ENCODE results near the gene SHANK1.
A peak's percentile ranks its signal among the peaks of the same experiment; 100 is the strongest.

SHANK1 gene

GRCh38 chr19:50679177-50680125 lies 40.2 kb downstream of the SHANK1 start:
- H3K4me1 ChIP-seq (ENCODE audit: control insufficient read depth, insufficient read depth, low read length), result no peaks in the 10 kb centered on the region
- no peaks in the 10 kb centered on the region for H3K9me3 ChIP-seq (ENCODE audit: control insufficient read depth, insufficient read depth, low read depth, low read length)
- no peak overlapping the region for H3K4me3 ChIP-seq (ENCODE audit: low read depth, low read length)
- CTCF ChIA-PET, result interaction anchor here (0.5 kb wide), 1 partner anchor 522 kb away, joined by 4 read pairs; no protein-coding TSS in a partner anchor
- no peak overlapping the region for H3K27ac ChIP-seq (ENCODE audit: extremely low read depth, low read depth, low read length)
- H3K36me3 ChIP-seq (ENCODE audit: control insufficient read depth in 2 of 2, insufficient read depth in 1 of 2, low read length in 2 of 2), result no peaks in the 10 kb centered on the region; a peak in 1 of 3 replicates
- POLR2A ChIA-PET, result interaction anchor here (1.5 kb wide), 1 partner anchor 114 kb away, joined by 7 read pairs; no protein-coding TSS in a partner anchor
- TF ChIP-seq, protein P1, sequence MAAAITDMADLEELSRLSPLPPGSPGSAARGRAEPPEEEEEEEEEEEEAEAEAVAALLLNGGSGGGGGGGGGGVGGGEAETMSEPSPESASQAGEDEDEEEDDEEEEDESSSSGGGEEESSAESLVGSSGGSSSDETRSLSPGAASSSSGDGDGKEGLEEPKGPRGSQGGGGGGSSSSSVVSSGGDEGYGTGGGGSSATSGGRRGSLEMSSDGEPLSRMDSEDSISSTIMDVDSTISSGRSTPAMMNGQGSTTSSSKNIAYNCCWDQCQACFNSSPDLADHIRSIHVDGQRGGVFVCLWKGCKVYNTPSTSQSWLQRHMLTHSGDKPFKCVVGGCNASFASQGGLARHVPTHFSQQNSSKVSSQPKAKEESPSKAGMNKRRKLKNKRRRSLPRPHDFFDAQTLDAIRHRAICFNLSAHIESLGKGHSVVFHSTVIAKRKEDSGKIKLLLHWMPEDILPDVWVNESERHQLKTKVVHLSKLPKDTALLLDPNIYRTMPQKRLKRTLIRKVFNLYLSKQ (tag by site-specific recombination; IDR thresholded peaks at IDR 0.05; ENCODE audit: borderline replicate concordance), result no peak
- TF ChIP-seq GFI1B (tag by site-specific recombination; IDR thresholded peaks at IDR 0.05), result no peak
- TF ChIP-seq ZNF837 (tag by site-specific recombination; IDR thresholded peaks at IDR 0.05), result no peak
- no peak for TF ChIP-seq HOXA7 (CRISPR knock-in tag; IDR thresholded peaks at IDR 0.05; ENCODE audit: borderline replicate concordance)
- no peak for TF ChIP-seq HOXD13 (CRISPR knock-in tag; IDR thresholded peaks at IDR 0.05; ENCODE audit: borderline replicate concordance)
- no peak for TF ChIP-seq PBX3 (CRISPR knock-in tag; IDR thresholded peaks at IDR 0.05)
- TF ChIP-seq, protein P2, sequence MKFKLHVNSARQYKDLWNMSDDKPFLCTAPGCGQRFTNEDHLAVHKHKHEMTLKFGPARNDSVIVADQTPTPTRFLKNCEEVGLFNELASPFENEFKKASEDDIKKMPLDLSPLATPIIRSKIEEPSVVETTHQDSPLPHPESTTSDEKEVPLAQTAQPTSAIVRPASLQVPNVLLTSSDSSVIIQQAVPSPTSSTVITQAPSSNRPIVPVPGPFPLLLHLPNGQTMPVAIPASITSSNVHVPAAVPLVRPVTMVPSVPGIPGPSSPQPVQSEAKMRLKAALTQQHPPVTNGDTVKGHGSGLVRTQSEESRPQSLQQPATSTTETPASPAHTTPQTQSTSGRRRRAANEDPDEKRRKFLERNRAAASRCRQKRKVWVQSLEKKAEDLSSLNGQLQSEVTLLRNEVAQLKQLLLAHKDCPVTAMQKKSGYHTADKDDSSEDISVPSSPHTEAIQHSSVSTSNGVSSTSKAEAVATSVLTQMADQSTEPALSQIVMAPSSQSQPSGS (tag by site-specific recombination; IDR thresholded peaks at IDR 0.05; ENCODE audit: low read depth), result peak; percentile 99
- no peak for TF ChIP-seq MEIS1 (CRISPR knock-in tag; IDR thresholded peaks at IDR 0.05; ENCODE audit: borderline replicate concordance)
- TF ChIP-seq ZNF404 (tag by site-specific recombination; IDR thresholded peaks at IDR 0.05), result no peak
- TF ChIP-seq ZNF610 (tag by site-specific recombination; IDR thresholded peaks at IDR 0.05; ENCODE audit: borderline replicate concordance), result no peak
- TF ChIP-seq ZNF223 (tag by site-specific recombination; IDR thresholded peaks at IDR 0.05), result no peak
- no peak for TF ChIP-seq WT1 (tag by site-specific recombination; IDR thresholded peaks at IDR 0.05)
- TF ChIP-seq, protein P3, sequence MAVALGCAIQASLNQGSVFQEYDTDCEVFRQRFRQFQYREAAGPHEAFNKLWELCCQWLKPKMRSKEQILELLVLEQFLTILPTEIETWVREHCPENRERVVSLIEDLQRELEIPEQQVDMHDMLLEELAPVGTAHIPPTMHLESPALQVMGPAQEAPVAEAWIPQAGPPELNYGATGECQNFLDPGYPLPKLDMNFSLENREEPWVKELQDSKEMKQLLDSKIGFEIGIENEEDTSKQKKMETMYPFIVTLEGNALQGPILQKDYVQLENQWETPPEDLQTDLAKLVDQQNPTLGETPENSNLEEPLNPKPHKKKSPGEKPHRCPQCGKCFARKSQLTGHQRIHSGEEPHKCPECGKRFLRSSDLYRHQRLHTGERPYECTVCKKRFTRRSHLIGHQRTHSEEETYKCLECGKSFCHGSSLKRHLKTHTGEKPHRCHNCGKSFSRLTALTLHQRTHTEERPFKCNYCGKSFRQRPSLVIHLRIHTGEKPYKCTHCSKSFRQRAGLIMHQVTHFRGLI (tag by site-specific recombination; IDR thresholded peaks at IDR 0.05), result no peak
- no peak for TF ChIP-seq ZEB2 (tag by site-specific recombination; IDR thresholded peaks at IDR 0.05)
- TF ChIP-seq ZNF157 (tag by site-specific recombination; IDR thresholded peaks at IDR 0.05), result no peak
- TF ChIP-seq, protein P4, sequence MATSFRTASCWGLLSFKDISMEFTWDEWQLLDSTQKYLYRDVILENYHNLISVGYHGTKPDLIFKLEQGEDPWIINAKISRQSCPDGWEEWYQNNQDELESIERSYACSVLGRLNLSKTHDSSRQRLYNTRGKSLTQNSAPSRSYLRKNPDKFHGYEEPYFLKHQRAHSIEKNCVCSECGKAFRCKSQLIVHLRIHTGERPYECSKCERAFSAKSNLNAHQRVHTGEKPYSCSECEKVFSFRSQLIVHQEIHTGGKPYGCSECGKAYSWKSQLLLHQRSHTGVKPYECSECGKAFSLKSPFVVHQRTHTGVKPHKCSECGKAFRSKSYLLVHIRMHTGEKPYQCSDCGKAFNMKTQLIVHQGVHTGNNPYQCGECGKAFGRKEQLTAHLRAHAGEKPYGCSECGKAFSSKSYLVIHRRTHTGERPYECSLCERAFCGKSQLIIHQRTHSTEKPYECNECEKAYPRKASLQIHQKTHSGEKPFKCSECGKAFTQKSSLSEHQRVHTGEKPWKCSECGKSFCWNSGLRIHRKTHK (tag by site-specific recombination; IDR thresholded peaks at IDR 0.05), result no peak
- TF ChIP-seq ZSCAN30 (tag by site-specific recombination; IDR thresholded peaks at IDR 0.05), result no peak
- peak; percentile 22; the same call in 1 of the 2 replicates for TF ChIP-seq KLF1 (tag by site-specific recombination; IDR thresholded peaks at IDR 0.05)
- TF ChIP-seq ZNF350 (tag by site-specific recombination; IDR thresholded peaks at IDR 0.05), result no peak
- TF ChIP-seq ZNF214 (tag by site-specific recombination; IDR thresholded peaks at IDR 0.05; ENCODE audit: borderline replicate concordance), result no peak
- no peak for TF ChIP-seq MZF1 (tag by site-specific recombination; IDR thresholded peaks at IDR 0.05; ENCODE audit: borderline replicate concordance)
- TF ChIP-seq ZNF114 (tag by site-specific recombination; IDR thresholded peaks at IDR 0.05), result peak; percentile 94; the same call in 1 of the 2 replicates
- TF ChIP-seq EGR2 (tag by site-specific recombination; IDR thresholded peaks at IDR 0.05; ENCODE audit: low read depth), result no peak
- no peak for TF ChIP-seq ZFP41 (tag by site-specific recombination; IDR thresholded peaks at IDR 0.05; ENCODE audit: borderline replicate concordance)
- TF ChIP-seq ZNF174 (tag by site-specific recombination; IDR thresholded peaks at IDR 0.05), result no peak
- no peak for TF ChIP-seq ZBTB26 (tag by site-specific recombination; optimal IDR thresholded peaks at IDR 0.05)
- peak; percentile 45; the same call in 1 of the 2 replicates for TF ChIP-seq SP7 (tag by site-specific recombination; IDR thresholded peaks at IDR 0.05)
- TF ChIP-seq ZNF785 (tag by site-specific recombination; IDR thresholded peaks at IDR 0.05), result peak; percentile 34
- no peak for TF ChIP-seq ZNF169 (tag by site-specific recombination; IDR thresholded peaks at IDR 0.05)
- TF ChIP-seq ZNF621 (tag by site-specific recombination; IDR thresholded peaks at IDR 0.05), result no peak
